H1 (cell line): Measurements from ENCODE around the gene ZNF423. TPM values are rescaled to one million over a fixed set of nuclear protein-coding genes. Genes with fewer than 3 reads are reported as not detected.

Experiments
- CTCF ChIA-PET: fragments of 300-600 bp; sonication (Branson Sonifier 250); formaldehyde crosslinking; loops from one replicate; lab custom pipeline; 2021; ENCODE audit not compliant: partially characterized antibody; lab: Charles Lee
- POLR2A ChIA-PET: fragments of 300-600 bp; sonication (Branson Sonifier 250); formaldehyde crosslinking; loops from one replicate; lab custom pipeline; 2021; ENCODE audit warnings: inconsistent platforms; ENCODE audit not compliant: partially characterized antibody; lab: Charles Lee
- DNase-seq, 2 experiments: peaks; one replicate each; pipeline versions ENCODE4 v3.0.0 to v3.0.0-alpha.2; 2010 to 2022; ENCODE audit warnings: low spot score in 2 of 2, low read depth in 1 of 2, mixed read lengths in 1 of 2
- FAIRE-seq: peaks from 2 replicates; lab custom pipeline; 2011; peaks lifted over from hg19 to GRCh38; lab: Jason Lieb, UNC
- H2AFZ ChIP-seq: 2 replicates; pipeline ENCODE4 v1.8.1; 2012; ENCODE audit warnings: low read length, inconsistent platforms
- H2AK5ac ChIP-seq: 2 replicates; pipeline ENCODE4 v1.6.1; 2013; ENCODE audit warnings: low read depth, low read length
- H2BK120ac ChIP-seq: replicated peaks from 2 replicates; pipeline ENCODE3; 2013; ENCODE audit warnings: low read depth, low read length, inconsistent platforms
- H2BK12ac ChIP-seq: 2 replicates; pipeline ENCODE4 v1.6.1; 2013; ENCODE audit warnings: low read depth, low read length
- H2BK15ac ChIP-seq: 2 replicates; pipeline ENCODE4 v1.6.1; 2013; ENCODE audit warnings: low read length
- H2BK20ac ChIP-seq: 2 replicates; pipeline ENCODE4 v1.6.1; 2013; ENCODE audit warnings: low read length
- H2BK5ac ChIP-seq: 2 replicates; pipeline ENCODE4 v1.6.1; 2013; ENCODE audit warnings: low read depth, low read length
- H3K14ac ChIP-seq: 2 replicates; pipeline ENCODE4 v1.6.1; 2013; ENCODE audit warnings: inconsistent platforms; ENCODE audit not compliant: insufficient read length
- H3K18ac ChIP-seq: 2 replicates; pipeline ENCODE4 v1.6.1; 2013; ENCODE audit warnings: low read length; ENCODE audit errors: extremely low read depth
- H3K23ac ChIP-seq: 2 replicates; pipeline ENCODE4 v1.6.1; 2013; ENCODE audit warnings: inconsistent platforms; ENCODE audit not compliant: insufficient read length
- H3K23me2 ChIP-seq: 2 replicates; pipeline ENCODE4 v1.6.1; 2013; ENCODE audit warnings: low read depth, low read length
- H3K27ac ChIP-seq: 2 replicates; pipeline ENCODE4 v1.6.1; 2011; ENCODE audit warnings: low read depth, low read length, inconsistent platforms
- H3K27me3 ChIP-seq, 4 experiments: replicated peaks in 1 of 4; 1 replicate in 1 of 4; 2 replicates in 3 of 4; pipeline versions ENCODE4 v1.6.1 to v1.8.1; 2011 to 2013; ENCODE audit warnings: low read length in 3 of 4, mild to moderate bottlenecking in 3 of 4, inconsistent platforms in 2 of 4, mixed read lengths in 2 of 4, moderate library complexity in 1 of 4; ENCODE audit not compliant: control insufficient read depth in 3 of 4, insufficient read depth in 3 of 4; ENCODE audit errors: extremely low read depth in 1 of 4
- H3K36me3 ChIP-seq, 4 experiments: 2 replicates each; pipeline versions ENCODE4 v1.6.1 to v1.8.1; 2011 to 2013; ENCODE audit warnings: mild to moderate bottlenecking in 4 of 4, low read length in 3 of 4, moderate library complexity in 2 of 4, control low read depth in 1 of 4, inconsistent platforms in 1 of 4; ENCODE audit not compliant: insufficient read depth in 4 of 4, control insufficient read depth in 2 of 4
- H3K4ac ChIP-seq: replicated peaks from 2 replicates; pipeline ENCODE3; 2013; ENCODE audit warnings: low read length, low read depth, mixed read lengths, inconsistent platforms; ENCODE audit not compliant: insufficient read length
- H3K4me1 ChIP-seq, 4 experiments: replicated peaks in 1 of 4; 1 replicate in 1 of 4; 2 replicates in 3 of 4; pipeline versions ENCODE4 v1.6.1 to v1.8.1; 2011 to 2013; ENCODE audit warnings: low read length in 3 of 4, inconsistent platforms in 2 of 4, mixed read lengths in 1 of 4; ENCODE audit not compliant: insufficient read depth in 4 of 4, control insufficient read depth in 3 of 4
- H3K4me2 ChIP-seq, 2 experiments: 2 replicates each; pipeline versions ENCODE4 v1.6.1 to v1.8.1; 2011 to 2013; ENCODE audit warnings: low read depth in 2 of 2, low read length in 2 of 2, control low read depth in 1 of 2, inconsistent platforms in 1 of 2, mild to moderate bottlenecking in 1 of 2; ENCODE audit not compliant: insufficient read depth in 1 of 2
- H3K4me3 ChIP-seq, 4 experiments: fragments of 200-600, 300-600 bp in 1 of 4; sonication (generic), shearing (Covaris generic), sonication (Bioruptor Twin) in 1 of 4; 2 replicates each; pipeline versions ENCODE4 v1.5.1 to v1.8.1; 2011 to 2016; ENCODE audit warnings: low read length in 4 of 4, low read depth in 3 of 4, control low read depth in 2 of 4, inconsistent platforms in 2 of 4, mild to moderate bottlenecking in 2 of 4, mixed read lengths in 1 of 4, moderate library complexity in 1 of 4; ENCODE audit not compliant: insufficient read depth in 2 of 4; ENCODE audit errors: extremely low read depth in 1 of 4
- H3K56ac ChIP-seq: replicated peaks from 2 replicates; pipeline ENCODE3; 2013; ENCODE audit warnings: low read depth, mild to moderate bottlenecking, mixed read lengths, low read length, inconsistent platforms; ENCODE audit not compliant: insufficient read length
- H3K79me1 ChIP-seq: 2 replicates; pipeline ENCODE4 v1.6.1; 2013; ENCODE audit warnings: low read depth, low read length, control low read depth
- H3K79me2 ChIP-seq, 2 experiments: 2 replicates each; pipeline versions ENCODE4 v1.6.1 to v1.8.1; 2012 to 2013; ENCODE audit warnings: low read length in 2 of 2, mild to moderate bottlenecking in 2 of 2, inconsistent platforms in 1 of 2; ENCODE audit not compliant: insufficient read depth in 2 of 2, control insufficient read depth in 1 of 2
- H3K9ac ChIP-seq, 4 experiments: replicated peaks in 1 of 4; 1 replicate in 1 of 4; 2 replicates in 3 of 4; pipeline versions ENCODE4 v1.6.1 to v1.8.1; 2011 to 2013; ENCODE audit warnings: low read depth in 3 of 4, low read length in 3 of 4, control low read depth in 2 of 4, mild to moderate bottlenecking in 2 of 4, moderate library complexity in 2 of 4, inconsistent platforms in 1 of 4; ENCODE audit errors: extremely low read depth in 1 of 4
- H3K9me3 ChIP-seq, 2 experiments: 2 replicates each; pipeline versions ENCODE4 v1.6.1 to v1.8.1; 2012 to 2013; ENCODE audit warnings: mild to moderate bottlenecking in 2 of 2, moderate library complexity in 2 of 2, control low read depth in 1 of 2, inconsistent platforms in 1 of 2, low read depth in 1 of 2, low read length in 1 of 2, mixed read lengths in 1 of 2; ENCODE audit not compliant: insufficient read depth in 2 of 2
- H4K20me1 ChIP-seq, 2 experiments: replicated peaks in 1 of 2; 2 replicates each; pipeline versions ENCODE3 to v1.8.1; 2011 to 2013; ENCODE audit warnings: inconsistent platforms in 2 of 2, low read length in 2 of 2, mild to moderate bottlenecking in 1 of 2; ENCODE audit not compliant: insufficient read depth in 2 of 2, control insufficient read depth in 1 of 2
- H4K5ac ChIP-seq: 2 replicates; pipeline ENCODE4 v1.6.1; 2013; ENCODE audit warnings: low read length, low read depth, mixed read lengths, inconsistent platforms; ENCODE audit not compliant: insufficient read length
- H4K8ac ChIP-seq: 2 replicates; pipeline ENCODE4 v1.8.0; 2013; ENCODE audit warnings: mild to moderate bottlenecking, moderate library complexity, low read length, inconsistent platforms; ENCODE audit not compliant: insufficient read depth; ENCODE audit errors: extremely low read depth
- H4K91ac ChIP-seq: replicated peaks from 2 replicates; pipeline ENCODE3; 2013; ENCODE audit warnings: low read length, mixed read lengths, inconsistent platforms; ENCODE audit not compliant: insufficient read length
- CHD2 ChIP-seq: IDR thresholded peaks from 2 replicates; pipeline ENCODE4 v1.6.1; 2012; ENCODE audit warnings: low read length, improper control_type of control experiment
- HDAC2 ChIP-seq, 2 experiments: fragments of 300-600 bp in 1 of 2; sonication (generic) in 1 of 2; IDR thresholded peaks; 2 replicates each; pipeline ENCODE4 v1.6.1; 2011 to 2012; ENCODE audit warnings: low read depth in 2 of 2, low read length in 2 of 2, mild to moderate bottlenecking in 2 of 2, moderate library complexity in 2 of 2, borderline replicate concordance in 1 of 2, inconsistent platforms in 1 of 2
- MAFK ChIP-seq: IDR thresholded peaks from 2 replicates; pipeline ENCODE4 v1.6.1; 2012; ENCODE audit warnings: low read depth, mild to moderate bottlenecking, improper control_type of control experiment, low read length
- PHF8 ChIP-seq: fragments of 200-600 bp; sonication (generic); conservative IDR thresholded peaks from 2 replicates; pipeline ENCODE4 v1.7.1; 2012; ENCODE audit warnings: low read depth, mild to moderate bottlenecking, inconsistent platforms, low read length, moderate library complexity
- POLR2A ChIP-seq, 2 experiments: IDR thresholded peaks; 1 replicate in 1 of 2; 2 replicates in 1 of 2; pipeline ENCODE4 v1.6.1; 2011; ENCODE audit warnings: low read depth in 2 of 2, low read length in 2 of 2, mild to moderate bottlenecking in 2 of 2; ENCODE audit errors: control extremely low read depth in 1 of 2
- POU5F1 ChIP-seq: IDR thresholded peaks from 2 replicates; pipeline ENCODE4 v1.6.1; 2011; ENCODE audit warnings: low read depth, mild to moderate bottlenecking, low read length, moderate library complexity
- SP1 ChIP-seq: IDR thresholded peaks from 2 replicates; pipeline ENCODE4 v1.6.1; 2011; ENCODE audit warnings: low read depth, low read length
- SP4 ChIP-seq: IDR thresholded peaks from 2 replicates; pipeline ENCODE4 v1.6.1; 2012; ENCODE audit warnings: low read length, inconsistent platforms
- WGBS, 2 experiments: shearing (Covaris generic) in 1 of 2; methylation state at CpG; one replicate each; pipeline versions ENCODE4 v1.1.6 to v1.1.7; 2013 to 2015; ENCODE audit warnings: low lambda C conversion rate in 2 of 2, mixed read lengths in 2 of 2, inconsistent platforms in 1 of 2, low coverage in 1 of 2, missing lambda C conversion rate in 1 of 2; ENCODE audit not compliant: insufficient replicate concordance in 2 of 2, insufficient coverage in 1 of 2, insufficient read length in 1 of 2; ENCODE audit errors: extremely low coverage in 1 of 2, missing lambda C conversion rate in 1 of 2; 5-methylcytosine and 5-hydroxymethylcytosine counted together
- polyA plus RNA-seq, 7 experiments: library from polyadenylated mRNA; depleted of rRNA in 3 of 7; stranded (reverse) in 5 of 7; unstranded in 2 of 7; fragments of >200 nt in 5 of 7; fragments of 200-250 nt in 2 of 7; gene quantifications; 1 replicate in 5 of 7; 2 replicates in 1 of 7; 4 replicates in 1 of 7; pipeline versions ENCODE4 v1.2.1 to v1.2.3, GENCODE V29; 2011 to 2013; ENCODE audit warnings: missing spikeins in 2 of 7, mixed read lengths in 2 of 7
- total RNA-seq: library from RNA; stranded (reverse); fragmentation: NEBNext Ultra II Directional; extraction: Animal tissue kit (Norgen Biotek cat#: 25700); gene quantifications from 2 replicates; pipeline ENCODE4 v1.2.1, GENCODE V29; 2021

The ZNF423 gene
- total and polyA plus RNA-seq, 2 of the 8 experiments (the other 6 are each of a cell fraction or from before 2014, with no cell fraction given): 38.2 to 52.3 TPM

GRCh38 chr16:49473773-49474172 is 382.1 kb downstream of the ZNF423 start:
- 84% methylated on average over 4 of the region's 5 CpGs; no CpG with 5 or more reads in 1 of the 2 experiments for WGBS, 2 experiments
- peak overlapping the region; percentile 18; the same call in 1 of the 2 replicates for H4K8ac ChIP-seq
- no peaks in the 10 kb centered on the region for H3K79me1 ChIP-seq
- H3K36me3 ChIP-seq: no peaks in the 10 kb centered on the region
- no peak overlapping the region for H3K56ac ChIP-seq
- no peak overlapping the region for H4K5ac ChIP-seq
- no peaks in the 10 kb centered on the region for H4K20me1 ChIP-seq
- 0 out of 2 replicates have a peak overlapping the region, but pooled peaks have one; percentile 60 for H2BK12ac ChIP-seq
- H3K27me3 ChIP-seq: no peaks in the 10 kb centered on the region; a peak in 2 of 7 replicates
- H2BK15ac ChIP-seq: peak overlapping the region; percentile 23; the same call in 1 of the 2 replicates
- H3K4me2 ChIP-seq: no peak overlapping the region
- H3K23me2 ChIP-seq: 0 out of 2 replicates have a peak, but pooled peaks cover 3% of the 10 kb centered on the region
- H2BK20ac ChIP-seq: no peak overlapping the region
- no peak overlapping the region for H2AK5ac ChIP-seq
- POLR2A ChIA-PET: interaction anchor here (0.8 kb wide), 1 partner anchor 8 kb away, joined by 3 read pairs; no protein-coding TSS in a partner anchor
- no peak overlapping the region for H3K18ac ChIP-seq
- CTCF ChIA-PET: interaction anchor here (0.7 to 1.7 kb wide), 8 partner anchors 8 to 65 kb away, joined by 3 to 8 read pairs (median 4); no protein-coding TSS in a partner anchor
- FAIRE-seq: no peak
- H3K4ac ChIP-seq: no peak overlapping the region
- H4K91ac ChIP-seq: no peak overlapping the region
- H3K27ac ChIP-seq: no peak overlapping the region
- DNase-seq: no peak
- no peak overlapping the region for H3K23ac ChIP-seq
- H2AFZ ChIP-seq: no peak overlapping the region
- H2BK5ac ChIP-seq: no peak overlapping the region
- no peaks in the 10 kb centered on the region for H3K9me3 ChIP-seq
- no peaks in the 10 kb centered on the region; a peak in 1 of 7 replicates for H3K4me1 ChIP-seq
- no peak overlapping the region for H3K14ac ChIP-seq
- no peak overlapping the region for H2BK120ac ChIP-seq
- H3K9ac ChIP-seq: no peak overlapping the region
- H3K79me2 ChIP-seq: no peaks in the 10 kb centered on the region
- H3K4me3 ChIP-seq: no peak overlapping the region
- TF ChIP-seq SP4 (no peak), MAFK (no peak), POLR2A (IDR thresholded peaks at IDR 0.05; ENCODE audit: control extremely low read depth in 1 of 2, low read depth in 2 of 2, low read length in 2 of 2) (no peak), POU5F1 (no peak), PHF8 (no peak), SP1 (no peak), HDAC2 (IDR thresholded peaks at IDR 0.05; ENCODE audit: borderline replicate concordance in 1 of 2, low read depth in 2 of 2, low read length in 2 of 2) (no peak), CHD2 (no peak)
